Upper lobe of right lung (tissue), 1 donor: ENCODE data around the gene STX3. TPM values are rescaled to one million over a fixed set of nuclear protein-coding genes. Genes with fewer than 3 reads are reported as not detected.

ENCODE experiments used
- ATAC-seq: fragments of 200-7000 bp; cut with Tn5 transposase; one replicate; pipeline ENCODE4 v1.9.1; 2020; ENCODE audit warnings: mild to moderate bottlenecking, moderate library complexity
- DNase-seq: peaks from one replicate; pipeline ENCODE4 v3.0.0-alpha.2; 2020
- H3K27ac ChIP-seq: fragments of 200-600 bp; one replicate; pipeline ENCODE4 v1.8.0; 2022
- H3K27me3 ChIP-seq: fragments of 200-600 bp; one replicate; pipeline ENCODE4 v1.8.0; 2022; ENCODE audit warnings: mild to moderate bottlenecking
- H3K36me3 ChIP-seq: fragments of 200-600 bp; one replicate; pipeline ENCODE4 v1.8.0; 2022
- H3K4me1 ChIP-seq: fragments of 200-600 bp; one replicate; pipeline ENCODE4 v1.8.0; 2022
- H3K4me3 ChIP-seq: fragments of 200-600 bp; one replicate; pipeline ENCODE4 v1.8.0; 2022; ENCODE audit warnings: mild to moderate bottlenecking
- H3K9me3 ChIP-seq: fragments of 200-600 bp; one replicate; pipeline ENCODE4 v1.8.0; 2022
- intact Hi-C: fragments of 100-400 bp; cut with DNase I; formaldehyde crosslinking; loops from one replicate; pipeline ENCODE4 v1.11.0; 2022
- total RNA-seq: library from RNA; stranded (reverse); fragmentation: NEBNext Ultra II Directional; extraction: Animal tissue kit (Norgen Biotek cat#: 25700); gene quantifications from one replicate; pipeline ENCODE4 v1.2.1, GENCODE V29; 2021
- TF ChIP-seq, protein P1 (sequence below): fragments of 200-600 bp; IDR thresholded peaks from one replicate; pipeline ENCODE4 v1.8.0; 2022; ENCODE audit warnings: antibody characterized with exemption
- donor health status: DM: no; HTN: yes; CAD: no; lungs with severe emphysema.

Gene STX3
- total RNA-seq, 1 donor from 2014 or later = 75.1 TPM

DNA sequence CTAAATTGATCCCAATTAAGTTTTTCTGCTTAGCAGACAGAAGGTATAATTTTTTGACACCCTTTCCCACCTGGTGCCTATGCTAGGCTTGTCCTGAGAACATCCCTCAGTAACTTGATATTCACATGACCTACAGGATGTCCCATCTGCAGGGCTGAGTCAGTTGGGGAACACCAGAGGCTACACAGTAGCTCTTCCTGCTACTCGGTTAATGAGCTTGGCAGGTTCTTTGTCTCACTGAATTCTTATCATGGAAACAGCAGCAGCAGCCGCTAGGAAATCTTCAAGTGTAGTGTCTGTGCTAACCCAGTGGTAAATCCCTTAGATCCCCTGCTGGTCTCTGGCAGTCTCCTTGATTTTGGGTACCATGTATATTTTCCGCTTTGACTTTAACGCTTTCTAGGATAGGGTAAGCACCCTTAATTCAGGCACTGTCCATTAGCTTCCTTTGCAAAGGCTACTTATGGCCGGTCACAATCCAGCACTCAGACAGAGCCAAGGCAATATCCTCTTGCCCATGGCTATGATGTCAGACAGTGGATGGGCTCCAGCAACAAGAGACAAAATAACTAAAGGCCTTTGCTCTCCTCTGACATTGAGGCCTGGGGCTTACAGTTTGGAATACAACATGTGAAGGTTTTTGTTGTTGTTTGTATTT lies 46.9 kb downstream of the STX3 start:
- peak overlapping the region; percentile 15 for H3K27ac ChIP-seq
- peaks cover 77% of the 10 kb centered on the region for H3K36me3 ChIP-seq

DNA sequence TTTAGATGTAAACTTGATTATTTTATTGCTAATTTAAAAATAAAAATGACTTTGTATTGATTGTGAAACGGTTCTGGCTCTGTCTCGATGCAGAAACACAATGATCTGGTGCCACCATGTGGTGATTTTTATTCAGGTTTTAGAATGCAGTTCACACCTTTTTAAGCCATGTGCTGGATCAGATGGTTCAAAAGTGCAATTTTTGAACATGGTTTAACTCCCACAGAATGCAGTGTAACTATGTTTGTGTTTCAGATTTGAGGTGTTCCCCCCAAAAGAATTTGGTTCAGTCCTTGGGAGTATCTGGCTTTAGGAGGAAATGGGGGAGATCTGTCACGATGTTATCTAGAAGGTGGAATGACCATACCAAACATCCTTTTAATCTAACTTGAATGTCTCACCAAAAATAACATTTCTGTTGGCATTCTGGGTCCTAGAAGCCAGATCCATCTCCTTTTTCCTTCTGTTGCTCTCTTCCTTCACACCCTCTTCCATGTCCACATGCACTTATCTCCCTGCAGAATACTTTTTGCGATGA lies 47.5 kb downstream of the STX3 start:
- DNase-seq = no peak
- Histone ChIP-seq H3K4me3 (no peak overlapping the region), H3K4me1 (no peaks in the 10 kb centered on the region), H3K27ac (peak overlapping the region; percentile 15), H3K9me3 (no peaks in the 10 kb centered on the region), H3K27me3 (no peaks in the 10 kb centered on the region), H3K36me3 (peaks cover 77% of the 10 kb centered on the region)
- TF ChIP-seq, protein P1, sequence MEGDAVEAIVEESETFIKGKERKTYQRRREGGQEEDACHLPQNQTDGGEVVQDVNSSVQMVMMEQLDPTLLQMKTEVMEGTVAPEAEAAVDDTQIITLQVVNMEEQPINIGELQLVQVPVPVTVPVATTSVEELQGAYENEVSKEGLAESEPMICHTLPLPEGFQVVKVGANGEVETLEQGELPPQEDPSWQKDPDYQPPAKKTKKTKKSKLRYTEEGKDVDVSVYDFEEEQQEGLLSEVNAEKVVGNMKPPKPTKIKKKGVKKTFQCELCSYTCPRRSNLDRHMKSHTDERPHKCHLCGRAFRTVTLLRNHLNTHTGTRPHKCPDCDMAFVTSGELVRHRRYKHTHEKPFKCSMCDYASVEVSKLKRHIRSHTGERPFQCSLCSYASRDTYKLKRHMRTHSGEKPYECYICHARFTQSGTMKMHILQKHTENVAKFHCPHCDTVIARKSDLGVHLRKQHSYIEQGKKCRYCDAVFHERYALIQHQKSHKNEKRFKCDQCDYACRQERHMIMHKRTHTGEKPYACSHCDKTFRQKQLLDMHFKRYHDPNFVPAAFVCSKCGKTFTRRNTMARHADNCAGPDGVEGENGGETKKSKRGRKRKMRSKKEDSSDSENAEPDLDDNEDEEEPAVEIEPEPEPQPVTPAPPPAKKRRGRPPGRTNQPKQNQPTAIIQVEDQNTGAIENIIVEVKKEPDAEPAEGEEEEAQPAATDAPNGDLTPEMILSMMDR = peak; percentile 65
- intact Hi-C loops = loop anchor here (5.0 kb wide), 1 partner anchor 50 kb away; no protein-coding TSS in a partner anchor
- peak; percentile 76 for ATAC-seq

More for the DNA sequence above, 46.9 kb downstream of the STX3 start:
- Histone ChIP-seq H3K9me3 (no peaks in the 10 kb centered on the region), H3K27me3 (no peaks in the 10 kb centered on the region), H3K4me3 (no peak overlapping the region), H3K4me1 (no peaks in the 10 kb centered on the region)
- no peak for DNase-seq
- intact Hi-C loops = loop anchor here (5.0 kb wide), 1 partner anchor 50 kb away; no protein-coding TSS in a partner anchor
- ATAC-seq = peak; percentile 40
- TF ChIP-seq, protein P1 = no peak

DNA sequence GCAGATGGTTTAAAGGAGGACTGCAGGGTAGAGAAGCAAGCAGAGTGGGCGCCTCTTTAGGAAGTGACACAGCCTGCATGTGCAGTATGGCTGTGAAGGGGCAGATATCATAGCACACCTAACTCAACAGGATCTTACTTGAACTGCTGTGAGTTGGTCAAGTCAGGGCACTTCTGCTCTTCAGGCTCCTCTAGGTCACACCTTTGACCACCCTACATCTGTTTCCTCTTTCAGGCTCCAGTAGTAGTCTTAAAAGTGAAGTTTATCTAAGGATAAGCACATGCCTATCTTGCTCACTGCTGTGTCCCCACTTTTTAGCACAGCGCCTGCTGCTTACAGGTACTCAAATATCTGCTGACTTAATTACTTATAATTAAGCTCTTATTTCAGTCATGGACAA lies 48.9 kb downstream of the STX3 start:
- no peak for ATAC-seq
- peaks cover 77% of the 10 kb centered on the region for H3K36me3 ChIP-seq
- H3K27me3 ChIP-seq = no peaks in the 10 kb centered on the region
- no peak overlapping the region for H3K4me3 ChIP-seq
- no peak overlapping the region for H3K27ac ChIP-seq
- no peaks in the 10 kb centered on the region for H3K4me1 ChIP-seq
- TF ChIP-seq, protein P1 = no peak
- H3K9me3 ChIP-seq = no peaks in the 10 kb centered on the region
- DNase-seq = no peak
- intact Hi-C loops = loop anchor here (5.0 kb wide), 1 partner anchor 52 kb away; no protein-coding TSS in a partner anchor

DNA sequence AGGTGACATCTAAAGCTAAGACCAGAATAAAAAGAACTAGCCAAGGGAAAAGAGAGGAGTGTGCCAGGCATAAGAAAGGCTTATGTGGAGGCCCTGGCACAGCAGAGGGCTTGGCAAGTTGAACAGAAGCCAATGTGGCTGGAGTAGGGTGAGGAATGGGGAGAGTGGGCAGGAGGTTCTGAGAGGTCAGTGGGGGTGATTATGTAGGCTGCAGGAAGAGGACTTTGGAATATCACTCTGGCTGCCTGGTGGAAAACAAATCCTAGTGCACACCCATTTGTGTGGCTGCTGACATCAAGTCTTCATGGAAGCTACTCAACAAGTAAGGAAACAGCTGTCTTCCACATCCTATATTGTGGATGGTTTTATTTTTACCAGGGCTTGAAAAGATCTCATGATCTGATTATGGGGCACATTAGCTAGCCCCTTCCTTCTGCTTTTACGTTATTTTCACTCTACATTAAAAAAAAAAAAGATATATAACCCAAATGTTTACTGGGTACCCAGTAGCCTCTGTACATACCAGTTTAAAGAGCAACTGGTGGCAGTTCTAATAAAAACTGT lies 52.0 kb downstream of the STX3 start:
- DNase-seq = no peak
- Histone ChIP-seq H3K27ac (no peak overlapping the region), H3K4me1 (peaks cover 6% of the 10 kb centered on the region), H3K9me3 (no peaks in the 10 kb centered on the region), H3K4me3 (no peak overlapping the region), H3K27me3 (no peaks in the 10 kb centered on the region), H3K36me3 (peaks cover 61% of the 10 kb centered on the region)
- TF ChIP-seq, protein P1 = no peak
- ATAC-seq = no peak
- intact Hi-C loops = no loop called here

DNA sequence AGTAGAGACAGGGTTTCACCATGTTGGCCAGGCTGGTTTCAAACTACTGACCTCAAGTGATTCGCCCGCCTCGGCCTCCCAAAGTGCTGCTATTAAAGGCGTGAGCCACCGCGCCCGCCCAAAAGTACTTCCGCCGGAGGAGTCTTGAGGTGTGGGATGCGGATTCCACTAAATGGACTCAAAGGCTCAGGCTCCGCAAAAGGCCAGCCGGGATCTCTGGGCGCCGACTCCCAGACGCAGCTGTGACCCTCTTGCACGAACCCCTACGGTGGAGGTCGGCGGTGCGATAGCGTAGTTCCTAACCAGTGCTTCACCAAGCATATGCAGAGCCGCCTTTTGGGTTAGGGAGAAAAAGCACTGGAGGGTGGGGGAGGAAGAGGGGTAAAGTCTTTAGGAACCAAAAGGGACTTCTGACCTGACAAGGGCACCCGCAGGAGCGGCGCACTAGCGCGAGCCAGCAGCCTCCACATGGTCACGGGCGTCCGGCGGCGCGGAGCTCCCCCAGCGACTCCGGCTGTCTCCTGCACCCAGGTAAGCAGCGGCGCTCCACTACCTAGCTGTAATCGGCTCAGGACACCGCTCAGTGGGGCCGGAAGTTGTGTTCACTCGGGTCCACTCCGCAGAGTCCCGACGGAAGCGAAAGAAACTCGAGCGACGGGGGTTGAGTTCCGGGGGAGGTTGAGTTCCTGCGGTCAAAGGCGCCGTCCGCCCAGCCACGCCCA lies 55.2 kb downstream of the STX3 start, which contains the start of gene MRPL16:
MRPL16 (minus strand) TSS at position 590 of the 722 bp plus-strand sequence; CDS start at position 470, 120 bp downstream.
- H3K27ac ChIP-seq = peak within 1 kb of the TSS; percentile 91
- H3K36me3 ChIP-seq = peaks cover 38% of the 10 kb centered on the region
- H3K4me1 ChIP-seq = peaks cover 6% of the 10 kb centered on the region
- H3K27me3 ChIP-seq = no peaks in the 10 kb centered on the region
- peak within 1 kb of the TSS; percentile 94 for H3K4me3 ChIP-seq
- TF ChIP-seq, protein P1 = peak; percentile 14
- DNase-seq (peak; percentile 94), ATAC-seq (peak; percentile 99)
- intact Hi-C loops = no loop called here
- no peaks in the 10 kb centered on the region for H3K9me3 ChIP-seq
